ENCODE results near the gene MED20. TPM values are rescaled to one million over a fixed set of nuclear protein-coding genes. Genes with fewer than 3 reads are reported as not detected.

MED20 gene
- total and polyA plus RNA-seq, 8 donors: 5.3 to 13.1 (median 8.7) TPM

- ATAC-seq (no peak), DNase-seq (no peak), FAIRE-seq (no peak)
- Histone ChIP-seq H3K4me3 (no peak overlapping the region), H3K36me3 (no peaks in the 10 kb centered on the region), H3K27me3 (no peaks in the 10 kb centered on the region), H3K27ac (no peak overlapping the region), H3K9me3 (no peaks in the 10 kb centered on the region), H3K4me1 (no peaks in the 10 kb centered on the region)
- intact Hi-C loops (cut with DNase I): no loop called here
- TF ChIP-seq, protein P1, sequence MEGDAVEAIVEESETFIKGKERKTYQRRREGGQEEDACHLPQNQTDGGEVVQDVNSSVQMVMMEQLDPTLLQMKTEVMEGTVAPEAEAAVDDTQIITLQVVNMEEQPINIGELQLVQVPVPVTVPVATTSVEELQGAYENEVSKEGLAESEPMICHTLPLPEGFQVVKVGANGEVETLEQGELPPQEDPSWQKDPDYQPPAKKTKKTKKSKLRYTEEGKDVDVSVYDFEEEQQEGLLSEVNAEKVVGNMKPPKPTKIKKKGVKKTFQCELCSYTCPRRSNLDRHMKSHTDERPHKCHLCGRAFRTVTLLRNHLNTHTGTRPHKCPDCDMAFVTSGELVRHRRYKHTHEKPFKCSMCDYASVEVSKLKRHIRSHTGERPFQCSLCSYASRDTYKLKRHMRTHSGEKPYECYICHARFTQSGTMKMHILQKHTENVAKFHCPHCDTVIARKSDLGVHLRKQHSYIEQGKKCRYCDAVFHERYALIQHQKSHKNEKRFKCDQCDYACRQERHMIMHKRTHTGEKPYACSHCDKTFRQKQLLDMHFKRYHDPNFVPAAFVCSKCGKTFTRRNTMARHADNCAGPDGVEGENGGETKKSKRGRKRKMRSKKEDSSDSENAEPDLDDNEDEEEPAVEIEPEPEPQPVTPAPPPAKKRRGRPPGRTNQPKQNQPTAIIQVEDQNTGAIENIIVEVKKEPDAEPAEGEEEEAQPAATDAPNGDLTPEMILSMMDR (IDR thresholded peaks at IDR 0.05): no peak
- 65 to 76% methylated on average over 2 of the region's 2 CpGs for WGBS, 2 donors
These were observed 42.7 kb downstream of the MED20 start for GRCh38 chr6:41878246-41878645.

- TF ChIP-seq, protein P1 (IDR thresholded peaks at IDR 0.05): no peak
- Histone ChIP-seq H3K4me3 (no peak overlapping the region), H3K4me1 (no peaks in the 10 kb centered on the region), H3K36me3 (no peaks in the 10 kb centered on the region), H3K27ac (no peak overlapping the region), H3K9me3 (no peaks in the 10 kb centered on the region), H3K27me3 (no peaks in the 10 kb centered on the region)
- FAIRE-seq: no peak
- no peak for DNase-seq
- intact Hi-C loops (cut with DNase I): no loop called here
- 84 to 88% methylated on average over 2 of the region's 2 CpGs for WGBS, 2 donors
- no peak for ATAC-seq
These were observed 43.8 kb downstream of the MED20 start for GRCh38 chr6:41877051-41877680.

- DNase-seq: no peak
- TF ChIP-seq, protein P1 (IDR thresholded peaks at IDR 0.05): no peak
- intact Hi-C loops (cut with DNase I): no loop called here
- ATAC-seq: no peak
- Histone ChIP-seq H3K4me3 (no peak overlapping the region), H3K9me3 (no peaks in the 10 kb centered on the region), H3K36me3 (no peaks in the 10 kb centered on the region), H3K27me3 (no peaks in the 10 kb centered on the region), H3K4me1 (no peaks in the 10 kb centered on the region), H3K27ac (no peak overlapping the region)
- 87 to 89% methylated on average over 1 of the region's 1 CpG for WGBS, 2 donors
- FAIRE-seq: no peak
These were observed 46.2 kb downstream of the MED20 start for GRCh38 chr6:41874741-41875140.

GRCh38 chr6:41872147-41872546 lies 48.8 kb downstream of the MED20 start:
- DNase-seq: no peak
- no peaks in the 10 kb centered on the region for H3K9me3 ChIP-seq
- no peak for ATAC-seq
- no peak overlapping the region for H3K27ac ChIP-seq
- no peaks in the 10 kb centered on the region for H3K27me3 ChIP-seq
- intact Hi-C loops (cut with DNase I): no loop called here
- H3K4me3 ChIP-seq: no peak overlapping the region
- no peaks in the 10 kb centered on the region for H3K4me1 ChIP-seq
- FAIRE-seq: no peak
- no peaks in the 10 kb centered on the region for H3K36me3 ChIP-seq
- TF ChIP-seq, protein P1 (IDR thresholded peaks at IDR 0.05): no peak
- WGBS, 2 donors: 93 to 95% methylated on average over 13 of the region's 13 CpGs

- no peaks in the 10 kb centered on the region for H3K36me3 ChIP-seq
- TF ChIP-seq, protein P1 (IDR thresholded peaks at IDR 0.05): no peak
- intact Hi-C loops (cut with DNase I): no loop called here
- H3K9me3 ChIP-seq: no peaks in the 10 kb centered on the region
- H3K4me1 ChIP-seq: no peaks in the 10 kb centered on the region
- FAIRE-seq (no peak), ATAC-seq (no peak), DNase-seq (no peak)
- H3K27me3 ChIP-seq: no peaks in the 10 kb centered on the region
- H3K4me3 ChIP-seq: no peak overlapping the region
- WGBS, 2 donors: 81 to 88% methylated on average over 2 of the region's 2 CpGs
- H3K27ac ChIP-seq: no peak overlapping the region
These were observed 49.2 kb downstream of the MED20 start for GRCh38 chr6:41871691-41872090.

Measured in pancreas (tissue), 10 donors.